Cardiac muscle cell (in vitro differentiated cells and primary cell): Measurements from ENCODE around the gene MBD1. TPM values are rescaled to one million over a fixed set of nuclear protein-coding genes. Genes with fewer than 3 reads are reported as not detected.
"Not testable (repeated sequence)": the region's sequence is repeated elsewhere in the genome, so short reads cannot be mapped to it uniquely, and the experiment has no call there.

Experiments
- DNase-seq, 2 donors: peaks; one replicate each; pipeline versions ENCODE4 v3.0.0 to v3.0.0-alpha.2; 2010 to 2017; ENCODE audit warnings: low read depth in 1 of 2, low spot score in 1 of 2
- H3K27ac ChIP-seq: fragments of 200-600 bp; sonication (generic); 2 replicates; pipeline ENCODE4 v1.5.1; 2016
- H3K27me3 ChIP-seq: fragments of 200-600 bp; sonication (generic); 2 replicates; pipeline ENCODE4 v1.6.0; 2016; ENCODE audit warnings: control low read depth
- H3K36me3 ChIP-seq: fragments of 200-600 bp; sonication (generic); 2 replicates; pipeline ENCODE4 v1.5.1; 2016; ENCODE audit warnings: control low read depth
- H3K4me1 ChIP-seq: fragments of 200-600 bp; sonication (generic); 2 replicates; pipeline ENCODE4 v1.8.1; 2017; ENCODE audit warnings: low read depth, mild to moderate bottlenecking, mixed run types
- H3K4me3 ChIP-seq: fragments of 200-600 bp; sonication (generic); 2 replicates; pipeline ENCODE4 v1.5.1; 2016; ENCODE audit warnings: mild to moderate bottlenecking
- H3K9me3 ChIP-seq: fragments of 200-600 bp; sonication (generic); 2 replicates; pipeline ENCODE4 v1.5.1; 2017; ENCODE audit warnings: low read depth, mild to moderate bottlenecking, control low read depth
- CTCF ChIP-seq: IDR thresholded peaks from 2 replicates; pipeline ENCODE4 v1.5.1; 2012; ENCODE audit warnings: low read depth, mild to moderate bottlenecking, low read length
- polyA plus RNA-seq: library from polyadenylated mRNA; unstranded; fragments of >200 nt; fragmentation: Nextera tagmentation; extraction: Ambion mirVana; gene quantifications from 2 replicates; pipeline ENCODE4 v1.2.1, GENCODE V29; 2016
- total RNA-seq: library from RNA; depleted of rRNA; stranded (reverse); fragments of >200 nt; gene quantifications from 2 replicates; pipeline ENCODE4 v1.2.3, GENCODE V29; 2016

MBD1 gene
- total and polyA plus RNA-seq, 2 experiments from 2014 or later, result 78.9 to 167 TPM

- Histone ChIP-seq H3K36me3 (no peaks in the 10 kb centered on the region), H3K27ac (no peak overlapping the region), H3K9me3 (no peaks in the 10 kb centered on the region), H3K4me3 (no peak overlapping the region), H3K27me3 (no peaks in the 10 kb centered on the region), H3K4me1 (peaks cover 8% of the 10 kb centered on the region)
- no peak for DNase-seq
- no peak for TF ChIP-seq CTCF
Measured at GRCh38 chr18:50298443-50299284, 17.3 kb upstream of the MBD1 start.

- Histone ChIP-seq H3K9me3 (no peaks in the 10 kb centered on the region), H3K4me1 (peaks cover 8% of the 10 kb centered on the region), H3K27ac (no peak overlapping the region), H3K4me3 (no peak overlapping the region), H3K36me3 (no peaks in the 10 kb centered on the region), H3K27me3 (no peaks in the 10 kb centered on the region)
- TF ChIP-seq CTCF, result no peak
- DNase-seq, result peak; percentile 19 to 90
Measured at GRCh38 chr18:50297621-50298442, 16.5 kb upstream of the MBD1 start.

- no peaks in the 10 kb centered on the region for H3K9me3 ChIP-seq
- no peaks in the 10 kb centered on the region for H3K36me3 ChIP-seq
- no peak overlapping the region for H3K4me3 ChIP-seq
- no peaks in the 10 kb centered on the region for H3K27me3 ChIP-seq
- TF ChIP-seq CTCF, result no peak
- DNase-seq, result no peak
- no peak overlapping the region for H3K27ac ChIP-seq
- no peaks in the 10 kb centered on the region for H3K4me1 ChIP-seq
Measured at GRCh38 chr18:50293039-50293438, 11.7 kb upstream of the MBD1 start.

GRCh38 chr18:50289108-50289443 lies 7.8 kb upstream of the MBD1 start:
- DNase-seq, result no peak
- no peak for TF ChIP-seq CTCF

GRCh38 chr18:50288348-50289107 lies 7.2 kb upstream of the MBD1 start:
- not testable (repeated sequence) for DNase-seq, H3K9me3 ChIP-seq, H3K27me3 ChIP-seq, H3K36me3 ChIP-seq, H3K4me1 ChIP-seq
- peak overlapping the region; percentile 98 for H3K27ac ChIP-seq
- H3K4me3 ChIP-seq, result peak overlapping the region; percentile 65

More at GRCh38 chr18:50289108-50289443, 7.8 kb upstream of the MBD1 start:
- no peaks in the 10 kb centered on the region for H3K36me3 ChIP-seq
- H3K4me3 ChIP-seq, result no peak overlapping the region
- no peak overlapping the region for H3K27ac ChIP-seq
- no peaks in the 10 kb centered on the region for H3K27me3 ChIP-seq
- no peaks in the 10 kb centered on the region for H3K4me1 ChIP-seq
- H3K9me3 ChIP-seq, result no peaks in the 10 kb centered on the region
